Measurements from ENCODE around the gene MRPS22.

- TF ChIP-seq POLR2AphosphoS5 (IDR thresholded peaks at IDR 0.05; ENCODE audit: borderline replicate concordance, low read depth, low read length): no peak
- no peak for TF ChIP-seq FOXP2 (optimal IDR thresholded peaks at IDR 0.05; ENCODE audit: control extremely low read depth, extremely low read length, insufficient read depth)
Measured at GRCh38 chr3:139296141-139296718, 47.6 kb upstream of the MRPS22 start.
